ENCODE results near the gene CSNK1A1.

The CSNK1A1 gene

DNA sequence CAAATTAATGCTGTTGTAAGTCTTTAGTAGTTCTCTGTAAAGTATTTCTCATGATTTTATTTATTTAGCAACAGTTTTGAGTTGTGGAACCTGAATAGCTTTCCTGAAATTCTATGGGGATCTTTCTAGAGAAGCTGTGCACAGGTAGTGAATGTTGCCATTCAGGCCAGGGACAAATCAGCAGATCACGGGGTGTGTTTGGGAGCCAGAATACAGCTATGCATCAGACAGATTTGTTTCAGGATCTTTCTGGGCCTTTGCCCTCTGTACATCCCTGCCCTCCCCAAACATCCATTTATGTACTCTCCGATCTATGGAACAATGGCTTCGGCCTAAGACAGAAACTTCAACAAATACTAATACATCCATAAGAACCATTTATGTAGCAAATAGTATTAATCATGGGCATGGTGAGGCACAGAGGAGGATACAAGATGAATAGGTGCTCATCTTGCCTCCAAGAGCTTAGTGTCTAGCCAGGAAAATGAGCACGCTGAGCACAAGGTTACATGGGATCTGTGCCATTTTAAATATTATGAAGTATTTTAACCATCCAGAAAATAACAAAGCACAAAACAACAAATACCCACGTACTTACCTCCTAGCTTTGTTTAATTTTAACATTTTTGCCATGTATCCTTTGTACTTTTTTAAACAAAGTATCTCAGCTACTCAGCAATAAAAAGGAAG lies 43.1 kb upstream of the CSNK1A1 start:
- Histone ChIP-seq H2BK5ac (ENCODE audit: low read depth, low read length, poor library complexity, severe bottlenecking) (no peak overlapping the region), H3K36me3 (ENCODE audit: control insufficient read depth in 1 of 2, insufficient read depth in 2 of 2, low read depth in 1 of 2, low read length in 2 of 2) (peaks cover 0 to 17% of the 10 kb centered on the region in 2 experiments), H3K79me1 (replicated peaks; ENCODE audit: low read length, poor library complexity, severe bottlenecking) (peaks cover 12% of the 10 kb centered on the region)

GRCh38 chr5:149593370-149593769 lies 42.1 kb upstream of the CSNK1A1 start:
- Histone ChIP-seq H2BK12ac (ENCODE audit: low read length in 2 of 2) (no peak overlapping the region), H3K4ac (ENCODE audit: low read depth in 1 of 2, low read length in 2 of 2) (no peak overlapping the region), H2BK5ac (ENCODE audit: low read depth, low read length, poor library complexity, severe bottlenecking) (no peak overlapping the region), H3K9ac (ENCODE audit: low read length) (no peak overlapping the region), H3K9me3 (ENCODE audit: control insufficient read depth, low read length) (no peaks in the 10 kb centered on the region), H3K27me3 (ENCODE audit: control insufficient read depth in 1 of 2, insufficient read depth in 1 of 2, low read length in 2 of 2) (no peaks in the 10 kb centered on the region), H3K4me2 (ENCODE audit: low read length, poor library complexity, severe bottlenecking) (no peak overlapping the region), H2BK15ac (ENCODE audit: low read depth, poor library complexity, severe bottlenecking) (no peak overlapping the region), H2AK5ac (ENCODE audit: low read length, severe bottlenecking) (no peak overlapping the region), H4K8ac (ENCODE audit: low read length) (no peak overlapping the region), H3K14ac (ENCODE audit: low read length in 2 of 2) (no peak overlapping the region), H3K23ac (ENCODE audit: low read length in 2 of 2) (no peak overlapping the region), H2BK120ac (ENCODE audit: low read depth, low read length) (no peak overlapping the region), H3K79me1 (replicated peaks; ENCODE audit: low read length, poor library complexity, severe bottlenecking) (peaks cover 16% of the 10 kb centered on the region), H2AFZ (ENCODE audit: low read depth, low read length) (no peak overlapping the region), H3K27ac (ENCODE audit: low read length, poor library complexity, severe bottlenecking) (no peak overlapping the region), H3K4me3 (ENCODE audit: insufficient read depth in 1 of 2, low read depth in 1 of 2, low read length in 2 of 2) (no peak overlapping the region), H3K4me1 (ENCODE audit: control insufficient read depth, insufficient read depth, low read depth, low read length) (peaks cover 7% of the 10 kb centered on the region), H4K91ac (ENCODE audit: low read length) (no peak overlapping the region), H3K18ac (ENCODE audit: low read depth in 1 of 2, low read length in 2 of 2) (no peak overlapping the region), H3K36me3 (ENCODE audit: control insufficient read depth in 1 of 2, insufficient read depth in 2 of 2, low read depth in 1 of 2, low read length in 2 of 2) (peaks cover 0 to 11% of the 10 kb centered on the region in 2 experiments)
- 84% methylated on average over 2 of the region's 2 CpGs for WGBS
- DNase-seq, result no peak

More for the DNA sequence above, 43.1 kb upstream of the CSNK1A1 start:
- H3K27ac ChIP-seq (ENCODE audit: low read length, poor library complexity, severe bottlenecking), result no peak overlapping the region
- H3K4ac ChIP-seq (ENCODE audit: low read depth in 1 of 2, low read length in 2 of 2), result no peak overlapping the region
- 74% methylated on average over 3 of the region's 5 CpGs for WGBS
- H3K4me2 ChIP-seq (ENCODE audit: low read length, poor library complexity, severe bottlenecking), result no peak overlapping the region
- H2AFZ ChIP-seq (ENCODE audit: low read depth, low read length), result no peak overlapping the region
- no peak overlapping the region for H2BK15ac ChIP-seq (ENCODE audit: low read depth, poor library complexity, severe bottlenecking)
- no peak overlapping the region for H3K14ac ChIP-seq (ENCODE audit: low read length in 2 of 2)
- H4K8ac ChIP-seq (ENCODE audit: low read length), result no peak overlapping the region
- H3K9me3 ChIP-seq (ENCODE audit: control insufficient read depth, low read length), result no peaks in the 10 kb centered on the region
- no peak overlapping the region for H3K23ac ChIP-seq (ENCODE audit: low read length in 2 of 2)
- H3K9ac ChIP-seq (ENCODE audit: low read length), result no peak overlapping the region
- H3K27me3 ChIP-seq (ENCODE audit: control insufficient read depth in 1 of 2, insufficient read depth in 1 of 2, low read length in 2 of 2), result no peaks in the 10 kb centered on the region
- no peak overlapping the region for H4K91ac ChIP-seq (ENCODE audit: low read length)
- DNase-seq, result no peak
- H3K4me1 ChIP-seq (ENCODE audit: control insufficient read depth, insufficient read depth, low read depth, low read length), result peaks cover 7% of the 10 kb centered on the region
- no peak overlapping the region for H3K18ac ChIP-seq (ENCODE audit: low read depth in 1 of 2, low read length in 2 of 2)
- no peak overlapping the region for H2BK12ac ChIP-seq (ENCODE audit: low read length in 2 of 2)
- peak overlapping the region; percentile 63 for H2AK5ac ChIP-seq (ENCODE audit: low read length, severe bottlenecking)
- H2BK120ac ChIP-seq (ENCODE audit: low read depth, low read length), result no peak overlapping the region
- no peak overlapping the region for H3K4me3 ChIP-seq (ENCODE audit: insufficient read depth in 1 of 2, low read depth in 1 of 2, low read length in 2 of 2)

DNA sequence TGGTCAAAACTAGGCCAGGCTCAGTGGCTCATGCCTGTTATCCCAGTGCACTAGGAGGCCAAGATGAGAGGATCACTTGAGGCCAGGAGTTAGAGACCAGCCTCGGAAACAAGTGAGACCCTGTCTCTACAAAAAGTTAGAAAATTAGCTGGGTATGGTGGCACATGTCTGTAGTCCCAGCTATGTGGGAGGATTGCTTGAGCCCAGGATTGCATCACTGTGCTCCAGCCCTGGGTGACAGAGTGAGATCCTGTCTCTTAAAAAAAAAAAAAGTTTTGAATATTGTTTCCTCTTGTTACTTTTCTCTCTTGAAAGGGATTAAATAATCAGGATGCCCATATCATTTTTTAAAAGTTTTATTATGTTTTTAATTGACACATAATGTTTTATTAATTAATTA lies 37.7 kb upstream of the CSNK1A1 start:
- no peak overlapping the region for H3K14ac ChIP-seq (ENCODE audit: low read length in 2 of 2)
- H3K4me1 ChIP-seq (ENCODE audit: control insufficient read depth, insufficient read depth, low read depth, low read length), result no peaks in the 10 kb centered on the region
- WGBS, result 100% methylated on average over 1 of the region's 1 CpG
- H3K18ac ChIP-seq (ENCODE audit: low read depth in 1 of 2, low read length in 2 of 2), result no peak overlapping the region
- H4K91ac ChIP-seq (ENCODE audit: low read length), result no peak overlapping the region
- no peak overlapping the region for H3K9ac ChIP-seq (ENCODE audit: low read length)
- no peak overlapping the region for H3K23ac ChIP-seq (ENCODE audit: low read length in 2 of 2)
- H3K79me1 ChIP-seq (replicated peaks; ENCODE audit: low read length, poor library complexity, severe bottlenecking), result peaks cover 14% of the 10 kb centered on the region
- H4K8ac ChIP-seq (ENCODE audit: low read length), result no peak overlapping the region
- DNase-seq, result no peak
- H3K27me3 ChIP-seq (ENCODE audit: control insufficient read depth in 1 of 2, insufficient read depth in 1 of 2, low read length in 2 of 2), result no peaks in the 10 kb centered on the region
- no peak overlapping the region for H2BK5ac ChIP-seq (ENCODE audit: low read depth, low read length, poor library complexity, severe bottlenecking)
- no peak overlapping the region for H3K4me3 ChIP-seq (ENCODE audit: insufficient read depth in 1 of 2, low read depth in 1 of 2, low read length in 2 of 2)
- no peak overlapping the region for H2BK12ac ChIP-seq (ENCODE audit: low read length in 2 of 2)
- H3K27ac ChIP-seq (ENCODE audit: low read length, poor library complexity, severe bottlenecking), result no peak overlapping the region
- H2BK120ac ChIP-seq (ENCODE audit: low read depth, low read length), result no peak overlapping the region
- H2BK15ac ChIP-seq (ENCODE audit: low read depth, poor library complexity, severe bottlenecking), result no peak overlapping the region
- no peak overlapping the region for H3K4ac ChIP-seq (ENCODE audit: low read depth in 1 of 2, low read length in 2 of 2)
- H3K9me3 ChIP-seq (ENCODE audit: control insufficient read depth, low read length), result peaks cover 3% of the 10 kb centered on the region
- H2AFZ ChIP-seq (ENCODE audit: low read depth, low read length), result no peak overlapping the region
- no peak overlapping the region for H3K4me2 ChIP-seq (ENCODE audit: low read length, poor library complexity, severe bottlenecking)
- H3K36me3 ChIP-seq (ENCODE audit: control insufficient read depth in 1 of 2, insufficient read depth in 2 of 2, low read depth in 1 of 2, low read length in 2 of 2), result peaks cover 0 to 6% of the 10 kb centered on the region in 2 experiments
- H2AK5ac ChIP-seq (ENCODE audit: low read length, severe bottlenecking), result no peak overlapping the region

- Histone ChIP-seq H2AFZ (ENCODE audit: low read depth, low read length) (no peak overlapping the region), H3K4me2 (ENCODE audit: low read length, poor library complexity, severe bottlenecking) (no peak overlapping the region), H2BK15ac (ENCODE audit: low read depth, poor library complexity, severe bottlenecking) (no peak overlapping the region), H3K9ac (ENCODE audit: low read length) (no peak overlapping the region), H3K14ac (ENCODE audit: low read length in 2 of 2) (no peak overlapping the region), H3K36me3 (ENCODE audit: control insufficient read depth in 1 of 2, insufficient read depth in 2 of 2, low read depth in 1 of 2, low read length in 2 of 2) (peaks cover 0 to 6% of the 10 kb centered on the region in 2 experiments), H4K91ac (ENCODE audit: low read length) (no peak overlapping the region), H2BK120ac (ENCODE audit: low read depth, low read length) (no peak overlapping the region), H3K27ac (ENCODE audit: low read length, poor library complexity, severe bottlenecking) (no peak overlapping the region), H4K8ac (ENCODE audit: low read length) (no peak overlapping the region), H2BK5ac (ENCODE audit: low read depth, low read length, poor library complexity, severe bottlenecking) (no peak overlapping the region), H3K23ac (ENCODE audit: low read length in 2 of 2) (no peak overlapping the region), H3K4me3 (ENCODE audit: insufficient read depth in 1 of 2, low read depth in 1 of 2, low read length in 2 of 2) (no peak overlapping the region), H3K79me1 (replicated peaks; ENCODE audit: low read length, poor library complexity, severe bottlenecking) (peaks cover 16% of the 10 kb centered on the region), H3K4ac (ENCODE audit: low read depth in 1 of 2, low read length in 2 of 2) (no peak overlapping the region), H3K27me3 (ENCODE audit: control insufficient read depth in 1 of 2, insufficient read depth in 1 of 2, low read length in 2 of 2) (no peaks in the 10 kb centered on the region), H2AK5ac (ENCODE audit: low read length, severe bottlenecking) (no peak overlapping the region), H3K4me1 (ENCODE audit: control insufficient read depth, insufficient read depth, low read depth, low read length) (peaks cover 6% of the 10 kb centered on the region), H2BK12ac (ENCODE audit: low read length in 2 of 2) (no peak overlapping the region), H3K9me3 (ENCODE audit: control insufficient read depth, low read length) (peaks cover 3% of the 10 kb centered on the region), H3K18ac (ENCODE audit: low read depth in 1 of 2, low read length in 2 of 2) (no peak overlapping the region)
- WGBS, result 100% methylated on average over 1 of the region's 1 CpG
- peak; percentile 13 for DNase-seq
Measured at GRCh38 chr5:149586708-149587318, 35.6 kb upstream of the CSNK1A1 start.
